GM19438 (cell line): ENCODE results near the gene SEC22A.

Experiments used
- ATAC-seq: cut with Tn5 transposase; IDR thresholded peaks from one replicate; pipeline ENCODE4 v1.9.1; 2021; ENCODE audit warnings: low read depth; ENCODE audit not compliant: unreplicated experiment

SEC22A gene

GRCh38 chr3:123301331-123302184 lies 99.8 kb downstream of the SEC22A start:
- no peak for ATAC-seq

DNA sequence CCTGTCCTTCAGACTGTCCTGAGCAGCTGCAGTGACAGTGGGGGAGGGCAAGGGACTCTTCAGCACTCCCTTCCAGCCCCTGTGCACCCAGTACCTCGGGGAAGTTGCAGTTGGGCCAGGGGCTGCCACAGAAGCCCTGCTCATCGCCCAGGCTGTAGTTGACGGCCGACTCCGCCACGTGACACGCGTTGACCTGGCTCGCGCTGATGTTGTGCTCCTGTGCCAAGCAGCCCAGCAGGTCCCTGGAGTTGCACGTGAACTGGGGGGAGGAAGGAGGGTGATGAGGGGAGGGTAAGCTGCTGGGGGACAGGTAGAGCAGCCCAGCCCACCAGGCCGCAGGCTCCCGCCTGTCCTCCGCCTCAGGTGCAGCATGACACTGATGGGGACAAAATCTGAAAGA lies 101.2 kb downstream of the SEC22A start:
- ATAC-seq: no peak

- ATAC-seq: no peak
These were observed 102.3 kb downstream of the SEC22A start for GRCh38 chr3:123303976-123304560.

GRCh38 chr3:123305192-123305591 lies 103.4 kb downstream of the SEC22A start:
- no peak for ATAC-seq

GRCh38 chr3:123307064-123307463 lies 105.3 kb downstream of the SEC22A start:
- ATAC-seq: no peak

DNA sequence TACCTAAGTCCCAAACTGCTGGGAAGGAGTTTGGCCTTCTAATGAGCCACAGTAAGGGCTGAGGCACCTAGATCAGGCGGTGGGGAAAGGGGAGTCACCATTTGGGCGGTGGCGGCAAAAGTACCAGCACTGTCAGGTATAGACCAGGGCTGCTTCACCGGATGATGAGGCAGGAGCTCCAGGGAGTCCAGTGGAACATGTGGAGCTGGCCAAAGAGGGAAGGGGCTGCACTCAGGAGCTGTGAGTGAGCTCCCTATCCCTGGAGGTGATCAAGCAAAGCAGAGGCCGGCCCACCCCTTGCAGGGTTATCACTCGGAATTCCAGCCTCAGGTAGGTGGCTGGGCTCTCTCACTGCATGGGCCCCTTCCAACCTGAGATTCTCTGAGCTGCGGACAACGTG lies 108.4 kb downstream of the SEC22A start:
- no peak for ATAC-seq

DNA sequence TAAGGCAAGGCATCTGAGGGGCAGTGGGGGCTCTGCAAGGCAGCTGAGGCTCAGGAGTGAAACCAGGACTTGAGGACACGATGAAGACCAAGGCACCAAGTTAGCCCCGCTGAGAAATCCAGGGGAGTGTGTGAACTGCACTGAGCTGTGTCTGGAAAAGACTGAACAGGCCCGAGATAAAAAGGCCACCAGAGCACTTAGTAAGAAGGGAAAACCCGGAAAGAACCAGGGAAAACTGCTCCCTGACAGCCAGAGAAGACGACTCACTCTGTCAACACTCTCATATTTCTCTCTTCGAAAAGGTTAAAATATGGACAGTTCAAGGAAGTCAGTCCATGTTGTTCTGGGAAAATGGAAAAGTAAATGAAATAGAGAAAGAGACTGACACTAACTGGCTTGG lies 109.0 kb downstream of the SEC22A start:
- ATAC-seq: no peak

- ATAC-seq: no peak
These were observed 109.5 kb downstream of the SEC22A start for GRCh38 chr3:123311201-123311600.

DNA sequence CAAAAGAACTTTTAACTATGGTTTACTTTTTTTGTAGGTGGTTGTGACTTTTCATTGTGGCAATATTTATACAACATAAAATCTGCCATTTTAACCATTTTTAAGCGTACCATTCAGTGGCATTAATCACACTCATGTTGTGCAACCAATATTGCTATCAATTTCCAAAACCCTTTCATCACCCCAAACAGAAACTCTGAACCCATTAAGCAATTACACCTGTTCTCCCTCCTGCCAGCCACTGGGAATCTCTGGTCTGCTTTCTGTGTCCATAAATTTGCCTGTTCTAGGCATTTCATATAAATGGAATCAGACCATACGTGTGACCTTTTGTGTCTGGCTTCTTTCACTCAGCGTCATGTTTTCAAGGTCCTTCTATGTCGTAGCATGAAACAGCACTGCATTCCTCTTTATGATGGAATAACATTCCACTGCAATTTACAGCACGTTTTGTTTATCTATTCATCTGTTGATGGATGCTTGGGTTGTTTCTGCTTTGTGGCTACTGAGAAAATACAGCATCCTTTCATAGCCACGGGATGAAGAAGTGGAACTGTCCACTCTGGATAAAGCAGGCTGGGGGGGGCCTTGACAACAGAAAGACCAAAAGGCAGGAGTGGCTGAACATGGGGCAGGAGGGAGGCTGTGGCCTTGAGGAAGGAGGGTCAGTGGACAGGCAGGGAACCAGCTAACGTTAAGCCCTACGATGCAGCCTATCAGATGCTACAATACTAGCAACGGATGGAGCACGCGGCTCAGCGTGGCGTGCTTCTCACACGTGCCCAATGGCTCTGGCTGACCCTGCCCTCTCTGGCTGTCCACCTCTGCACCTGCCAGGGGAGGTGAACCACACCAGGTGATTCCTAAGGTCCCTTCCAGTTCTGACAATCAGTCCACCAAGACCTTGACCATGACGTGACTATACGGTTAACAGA lies 110.9 kb downstream of the SEC22A start:
- ATAC-seq: no peak

GRCh38 chr3:123313889-123314288 lies 112.1 kb downstream of the SEC22A start:
- ATAC-seq: no peak

- no peak for ATAC-seq
These were observed 112.9 kb downstream of the SEC22A start for GRCh38 chr3:123314359-123315270.

DNA sequence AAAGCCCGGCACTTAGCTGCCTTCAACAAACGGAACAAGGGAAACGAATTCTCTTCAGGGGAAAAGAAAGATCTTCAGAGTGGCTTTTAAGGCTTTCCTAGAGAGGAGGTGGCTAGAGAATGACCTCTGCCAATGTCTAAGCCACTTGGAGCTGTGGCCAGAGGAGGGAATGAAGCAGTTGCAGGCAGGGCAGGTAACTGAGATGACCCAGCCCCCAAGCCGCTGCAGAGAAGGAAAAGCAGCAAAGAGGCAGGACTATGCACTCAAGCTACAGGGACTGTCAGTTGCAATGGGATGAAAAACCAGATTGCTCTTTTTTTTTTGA lies 113.5 kb downstream of the SEC22A start:
- no peak for ATAC-seq

DNA sequence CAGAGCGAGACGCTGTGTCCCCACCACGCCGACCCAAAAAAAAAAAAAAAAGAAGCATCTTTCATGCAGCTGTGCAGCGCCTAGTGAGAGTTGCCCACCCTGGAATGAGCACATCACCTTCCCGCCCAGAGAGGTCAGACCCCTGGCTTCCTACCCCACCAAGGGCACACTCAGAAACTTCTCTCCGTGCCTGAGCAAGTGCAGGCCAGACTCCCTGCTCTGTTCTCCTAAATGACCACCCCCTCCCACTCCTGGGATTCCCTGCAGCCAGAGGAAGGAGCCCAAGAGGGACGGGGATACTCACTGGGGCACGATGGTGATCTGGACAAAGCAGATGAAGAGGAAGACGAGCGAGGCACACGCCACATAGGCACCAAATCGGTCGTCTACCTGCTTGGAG lies 116.0 kb downstream of the SEC22A start:
- ATAC-seq: no peak

GRCh38 chr3:123318374-123318773 lies 116.6 kb downstream of the SEC22A start:
- no peak for ATAC-seq

DNA sequence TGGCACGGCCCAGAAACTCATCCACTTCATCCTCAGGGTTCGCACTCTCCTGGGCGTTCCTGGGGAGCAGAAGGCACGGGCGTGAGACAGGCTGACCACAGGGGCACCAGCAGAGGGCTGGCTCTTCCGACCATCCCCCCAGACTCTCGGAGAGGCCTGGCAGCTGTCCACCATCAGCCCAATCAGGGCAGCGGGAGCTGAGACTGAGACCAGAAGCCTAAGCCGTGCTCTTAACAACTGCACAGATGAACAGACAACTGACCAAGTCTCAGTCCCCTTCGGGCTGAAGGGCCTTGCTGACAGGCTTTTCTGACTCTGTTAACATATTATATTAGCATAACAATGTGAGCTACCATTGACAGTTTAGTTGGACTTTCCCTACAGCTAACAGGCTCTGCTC lies 118.0 kb downstream of the SEC22A start:
- ATAC-seq: no peak

DNA sequence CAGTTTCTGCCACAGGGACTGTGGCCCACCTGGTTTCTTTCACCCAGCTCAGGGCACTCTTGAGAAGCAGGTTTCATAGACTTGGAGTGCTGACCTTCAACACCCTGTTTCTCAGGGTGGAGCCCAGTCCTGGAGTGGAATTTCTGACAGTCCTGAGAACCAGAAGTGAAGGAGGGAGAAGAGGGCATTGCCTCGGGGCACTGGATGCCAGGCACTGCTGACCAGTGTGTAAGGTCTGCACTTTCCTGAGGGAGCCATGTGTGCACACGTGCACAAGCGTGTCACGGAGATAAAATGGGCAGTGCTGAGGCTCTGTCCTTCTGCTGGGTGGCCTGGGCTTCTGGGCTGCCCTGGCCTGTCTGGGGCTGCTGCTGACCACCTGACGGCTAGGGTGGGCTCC lies 118.5 kb downstream of the SEC22A start:
- no peak for ATAC-seq

GRCh38 chr3:123321806-123322205 lies 120.1 kb downstream of the SEC22A start:
- ATAC-seq: no peak

GRCh38 chr3:123322866-123323265 lies 121.1 kb downstream of the SEC22A start:
- ATAC-seq: no peak
